ENCODE measurements around the gene PTPN11. TPM values are rescaled to one million over a fixed set of nuclear protein-coding genes. Genes with fewer than 3 reads are reported as not detected.

PTPN11 gene
- total and polyA plus RNA-seq, 2 donors from 2014 or later = 20.0 to 105 TPM

- DNase-seq (no peak), FAIRE-seq (no peak)
- H3K9ac ChIP-seq (ENCODE audit: low read length in 3 of 3) = no peak overlapping the region
- intact Hi-C loops (cut with DNase I) = no loop called here
- H3K9me3 ChIP-seq (ENCODE audit: control insufficient read depth in 2 of 3, insufficient read depth in 1 of 3, low read length in 3 of 3) = no peaks in the 10 kb centered on the region
- no peaks in the 10 kb centered on the region for H3K4me1 ChIP-seq (ENCODE audit: control insufficient read depth in 2 of 3, insufficient read depth in 2 of 3, low read depth in 1 of 3, low read length in 3 of 3)
- no peaks in the 10 kb centered on the region for H3K36me3 ChIP-seq (ENCODE audit: control insufficient read depth in 2 of 3, insufficient read depth in 3 of 3, low read length in 3 of 3)
- TF ChIP-seq CTCF (IDR thresholded peaks at IDR 0.05; ENCODE audit: borderline replicate concordance, extremely low read depth, insufficient read depth) = no peak
- no peak overlapping the region for H3K27ac ChIP-seq (ENCODE audit: low read depth in 2 of 2, low read length in 2 of 2)
- no peak overlapping the region for H3K4me3 ChIP-seq (ENCODE audit: low read length in 3 of 3)
- H3K27me3 ChIP-seq (ENCODE audit: control insufficient read depth, insufficient read depth, low read length) = no peaks in the 10 kb centered on the region
Observed at GRCh38 chr12:112524676-112525425, 106.1 kb downstream of the PTPN11 start.

- H3K4me3 ChIP-seq (ENCODE audit: low read length in 3 of 3) = no peak overlapping the region
- no peaks in the 10 kb centered on the region for H3K9me3 ChIP-seq (ENCODE audit: control insufficient read depth in 2 of 3, insufficient read depth in 1 of 3, low read length in 3 of 3)
- intact Hi-C loops (cut with DNase I) = no loop called here
- no peak for TF ChIP-seq CTCF (IDR thresholded peaks at IDR 0.05; ENCODE audit: borderline replicate concordance, extremely low read depth, insufficient read depth)
- no peaks in the 10 kb centered on the region for H3K4me1 ChIP-seq (ENCODE audit: control insufficient read depth in 2 of 3, insufficient read depth in 2 of 3, low read depth in 1 of 3, low read length in 3 of 3)
- H3K36me3 ChIP-seq (ENCODE audit: control insufficient read depth in 2 of 3, insufficient read depth in 3 of 3, low read length in 3 of 3) = no peaks in the 10 kb centered on the region
- no peaks in the 10 kb centered on the region for H3K27me3 ChIP-seq (ENCODE audit: control insufficient read depth, insufficient read depth, low read length)
- H3K9ac ChIP-seq (ENCODE audit: low read length in 3 of 3) = no peak overlapping the region
- no peak for FAIRE-seq
- H3K27ac ChIP-seq (ENCODE audit: low read depth in 2 of 2, low read length in 2 of 2) = no peak overlapping the region
- no peak for DNase-seq
Observed at GRCh38 chr12:112525426-112525809, 106.7 kb downstream of the PTPN11 start.

- Histone ChIP-seq H3K27me3 (ENCODE audit: control insufficient read depth, insufficient read depth, low read length) (no peaks in the 10 kb centered on the region), H3K9me3 (ENCODE audit: control insufficient read depth in 2 of 3, insufficient read depth in 1 of 3, low read length in 3 of 3) (no peaks in the 10 kb centered on the region), H3K9ac (ENCODE audit: low read length in 3 of 3) (no peak overlapping the region), H3K27ac (ENCODE audit: low read depth in 2 of 2, low read length in 2 of 2) (no peak overlapping the region), H3K36me3 (ENCODE audit: control insufficient read depth in 2 of 3, insufficient read depth in 3 of 3, low read length in 3 of 3) (no peaks in the 10 kb centered on the region), H3K4me1 (ENCODE audit: control insufficient read depth in 2 of 3, insufficient read depth in 2 of 3, low read depth in 1 of 3, low read length in 3 of 3) (no peaks in the 10 kb centered on the region), H3K4me3 (ENCODE audit: low read length in 3 of 3) (no peak overlapping the region)
- intact Hi-C loops (cut with DNase I) = no loop called here
- TF ChIP-seq CTCF (IDR thresholded peaks at IDR 0.05; ENCODE audit: borderline replicate concordance, extremely low read depth, insufficient read depth) = no peak
- DNase-seq = no peak
- no peak for FAIRE-seq
Observed at GRCh38 chr12:112527082-112527481, 108.3 kb downstream of the PTPN11 start.

GRCh38 chr12:112527501-112527900 lies 108.8 kb downstream of the PTPN11 start:
- Histone ChIP-seq H3K4me1 (ENCODE audit: control insufficient read depth in 2 of 3, insufficient read depth in 2 of 3, low read depth in 1 of 3, low read length in 3 of 3) (no peaks in the 10 kb centered on the region), H3K9ac (ENCODE audit: low read length in 3 of 3) (no peak overlapping the region), H3K27me3 (ENCODE audit: control insufficient read depth, insufficient read depth, low read length) (no peaks in the 10 kb centered on the region), H3K27ac (ENCODE audit: low read depth in 2 of 2, low read length in 2 of 2) (no peak overlapping the region), H3K4me3 (ENCODE audit: low read length in 3 of 3) (no peak overlapping the region), H3K9me3 (ENCODE audit: control insufficient read depth in 2 of 3, insufficient read depth in 1 of 3, low read length in 3 of 3) (no peaks in the 10 kb centered on the region), H3K36me3 (ENCODE audit: control insufficient read depth in 2 of 3, insufficient read depth in 3 of 3, low read length in 3 of 3) (no peaks in the 10 kb centered on the region)
- intact Hi-C loops (cut with DNase I) = no loop called here
- FAIRE-seq = no peak
- no peak for TF ChIP-seq CTCF (IDR thresholded peaks at IDR 0.05; ENCODE audit: borderline replicate concordance, extremely low read depth, insufficient read depth)
- DNase-seq = no peak

All from kidney (tissue), 14 donors.